ENCODE results near the gene MRPL20. TPM values are rescaled to one million over a fixed set of nuclear protein-coding genes. Genes with fewer than 3 reads are reported as not detected.

The MRPL20 gene
- total RNA-seq, 1 donor from 2014 or later, result 122 TPM

- no peak for DNase-seq (ENCODE audit: low spot score)
Measured at GRCh38 chr1:1365875-1366698, 41.0 kb downstream of the MRPL20 start.

GRCh38 chr1:1364266-1364665, 42.8 kb downstream of the MRPL20 start:
- DNase-seq (ENCODE audit: low spot score), result no peak

DNA sequence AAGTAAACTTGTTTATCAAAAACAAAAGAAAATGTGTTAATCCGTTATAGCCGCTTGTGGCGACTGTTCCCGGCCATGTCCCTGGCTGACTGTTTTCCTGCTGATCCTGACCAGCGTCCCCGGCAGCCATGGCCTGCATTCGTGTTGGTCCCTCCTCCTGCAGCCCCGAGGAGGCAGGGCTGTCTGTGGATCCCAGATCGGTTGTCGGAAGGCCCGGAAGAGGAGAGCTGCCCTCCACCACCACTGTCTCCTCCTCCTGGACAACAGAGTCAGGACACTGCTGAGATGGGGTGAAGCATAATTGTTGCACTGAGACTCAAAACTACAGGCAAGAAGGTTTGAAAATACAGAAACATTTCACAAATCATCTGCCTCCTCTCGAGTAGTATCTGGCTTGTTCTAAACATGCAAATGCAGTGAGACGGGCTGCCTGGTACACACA, 45.1 kb downstream of the MRPL20 start:
- DNase-seq (ENCODE audit: low spot score), result no peak

DNA sequence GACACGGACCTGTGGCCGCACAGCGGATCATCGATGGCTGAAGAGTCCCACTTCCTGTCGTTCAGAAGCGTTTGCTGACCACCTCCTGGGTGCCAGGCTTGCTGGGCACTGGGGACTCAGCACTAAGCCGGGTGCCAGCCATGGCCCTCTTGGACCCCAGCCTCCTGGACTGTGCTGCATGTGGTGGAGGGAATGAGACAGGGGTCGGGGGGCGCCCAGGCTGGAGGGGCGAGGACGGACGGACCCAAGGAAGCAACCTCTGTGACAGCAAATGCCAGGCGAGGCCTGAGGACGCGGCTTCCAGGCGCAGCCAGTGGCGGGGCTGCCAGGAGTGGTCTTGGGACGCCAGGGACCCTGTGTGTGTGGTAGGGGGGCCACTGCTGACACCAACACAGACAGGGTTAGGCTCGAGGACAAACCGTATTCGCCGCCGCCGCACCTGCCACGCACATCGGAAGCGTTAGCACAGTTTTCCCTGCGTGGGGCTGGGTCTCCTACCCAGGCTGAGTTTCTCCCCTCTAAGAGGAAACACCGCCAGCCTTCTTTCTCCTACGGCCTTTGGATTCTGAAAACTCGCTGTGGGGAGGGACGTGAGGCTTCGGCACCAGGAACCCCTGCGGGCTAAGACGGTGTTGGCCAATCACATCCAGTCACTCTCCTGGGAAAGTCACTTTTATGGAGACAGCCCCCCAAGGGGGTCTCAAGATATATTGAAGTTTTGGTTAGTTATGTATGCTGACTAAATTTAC, 45.7 kb downstream of the MRPL20 start:
- DNase-seq (ENCODE audit: low spot score), result no peak

GRCh38 chr1:1360506-1361169, 46.5 kb downstream of the MRPL20 start:
- DNase-seq (ENCODE audit: low spot score), result no peak

DNA sequence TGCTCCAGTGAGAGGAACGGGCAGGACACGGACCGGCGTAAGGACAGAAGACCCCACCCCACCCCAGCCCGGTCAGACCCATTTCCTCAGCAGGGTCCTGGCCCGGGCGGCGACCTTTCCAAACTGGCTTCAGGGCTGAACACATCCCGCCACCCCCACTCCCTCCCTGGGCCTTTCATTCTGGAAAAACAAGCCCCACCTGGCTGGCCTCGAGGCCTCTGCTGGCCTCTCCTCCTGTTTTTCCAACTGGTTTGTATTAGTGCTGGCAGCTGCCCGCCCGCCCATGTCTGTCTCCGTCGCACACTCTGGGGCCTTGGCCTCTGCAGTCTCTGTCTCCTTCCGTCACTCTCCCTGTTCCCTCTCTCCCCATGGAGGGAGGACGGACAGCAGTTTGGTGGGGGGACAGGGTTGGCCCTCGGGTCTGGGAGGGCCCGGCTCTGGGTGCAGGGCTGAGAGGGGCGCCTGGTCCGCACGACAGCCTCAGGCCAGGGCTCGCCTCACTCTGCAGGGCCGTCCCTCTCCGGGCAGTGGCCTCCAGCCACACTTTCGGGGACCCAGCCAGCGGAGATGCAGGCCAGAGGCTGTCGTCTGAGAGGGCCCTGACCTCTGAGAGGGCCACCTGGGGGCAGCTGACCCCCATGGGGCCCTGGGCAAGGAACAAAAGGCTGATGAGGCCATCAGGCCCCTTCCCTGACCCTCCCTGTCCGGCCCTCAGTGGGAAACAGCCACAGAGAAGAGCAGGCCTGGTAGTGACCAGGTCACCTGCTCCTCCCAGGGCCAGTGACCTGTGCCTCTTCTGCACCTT, 47.2 kb downstream of the MRPL20 start:
- no peak for DNase-seq (ENCODE audit: low spot score)

GRCh38 chr1:1359308-1359663, 47.8 kb downstream of the MRPL20 start:
- no peak for DNase-seq (ENCODE audit: low spot score)

- no peak for DNase-seq (ENCODE audit: low spot score)
Measured at GRCh38 chr1:1358433-1359271, 48.4 kb downstream of the MRPL20 start, which contains the start of gene MXRA8. TSS of gene MXRA8 (minus strand) at chr1:1358555. CDS start at chr1:1358504, 51 bp downstream.

GRCh38 chr1:1357871-1358432, 49.1 kb downstream of the MRPL20 start:
- no peak for DNase-seq (ENCODE audit: low spot score)

- DNase-seq (ENCODE audit: low spot score), result no peak
Measured at GRCh38 chr1:1356796-1357401, 50.2 kb downstream of the MRPL20 start.

GRCh38 chr1:1356166-1356795, 50.8 kb downstream of the MRPL20 start:
- DNase-seq (ENCODE audit: low spot score), result no peak

DNA sequence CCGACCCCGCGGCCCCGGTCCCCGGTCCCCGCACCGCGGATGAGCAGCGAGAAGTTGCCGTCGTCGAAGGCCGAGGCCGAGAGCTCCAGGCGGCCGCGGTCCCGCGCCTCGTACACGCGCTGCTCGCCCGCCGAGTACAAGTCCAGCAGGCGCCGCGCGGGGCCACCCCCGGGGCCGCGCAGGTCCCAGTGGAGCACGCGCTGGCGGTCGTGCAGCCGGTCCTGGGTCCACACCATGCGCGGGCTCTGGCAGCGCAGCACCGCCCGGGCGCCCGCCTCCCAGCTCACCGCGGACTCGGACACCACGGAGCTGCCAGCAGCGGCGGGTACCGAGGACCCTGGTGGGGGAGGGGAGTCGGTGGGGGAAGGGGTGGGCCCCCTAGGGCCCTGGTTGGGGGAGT, 51.7 kb downstream of the MRPL20 start:
- DNase-seq (ENCODE audit: low spot score), result no peak

GRCh38 chr1:1354271-1355247, 52.5 kb downstream of the MRPL20 start:
- DNase-seq (ENCODE audit: low spot score), result no peak

DNA sequence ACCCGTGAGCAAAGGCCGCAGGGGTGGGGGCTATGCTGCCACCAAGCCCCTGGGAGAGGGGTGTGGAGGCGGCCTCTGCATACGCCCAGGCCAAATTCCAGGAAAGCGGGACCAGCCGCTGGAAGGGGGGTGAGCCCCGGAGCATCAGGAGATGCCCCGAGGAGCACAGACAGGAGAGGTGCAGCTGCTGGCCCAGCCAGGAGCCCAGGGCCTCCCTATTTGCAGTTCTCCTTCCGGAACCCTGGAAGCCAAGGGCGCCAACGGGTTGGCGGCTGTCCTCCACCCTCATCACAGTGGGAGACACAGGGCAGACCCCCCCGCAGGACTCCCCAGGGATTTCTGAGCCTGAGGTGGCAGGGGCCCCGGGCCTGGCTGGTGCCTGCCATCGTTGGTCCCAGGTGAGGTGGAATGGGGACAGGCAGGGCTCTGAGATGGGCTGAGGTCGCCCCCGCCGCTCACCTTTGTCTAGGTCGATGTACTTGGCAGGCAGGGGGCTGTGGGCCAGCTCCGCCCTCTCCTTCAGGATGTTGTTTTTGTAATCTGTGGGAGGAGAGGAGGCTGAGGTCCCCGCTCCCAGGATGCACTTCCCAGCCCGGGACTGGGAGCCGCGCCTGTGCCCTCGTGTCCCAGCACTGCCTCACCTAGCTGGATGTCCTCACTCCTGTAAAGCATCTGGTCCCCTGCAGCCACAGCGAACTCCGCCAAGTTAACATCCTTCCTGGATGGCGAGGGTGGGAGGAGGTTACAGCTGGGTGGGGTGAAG, 53.5 kb downstream of the MRPL20 start:
- no peak for DNase-seq (ENCODE audit: low spot score)

DNA sequence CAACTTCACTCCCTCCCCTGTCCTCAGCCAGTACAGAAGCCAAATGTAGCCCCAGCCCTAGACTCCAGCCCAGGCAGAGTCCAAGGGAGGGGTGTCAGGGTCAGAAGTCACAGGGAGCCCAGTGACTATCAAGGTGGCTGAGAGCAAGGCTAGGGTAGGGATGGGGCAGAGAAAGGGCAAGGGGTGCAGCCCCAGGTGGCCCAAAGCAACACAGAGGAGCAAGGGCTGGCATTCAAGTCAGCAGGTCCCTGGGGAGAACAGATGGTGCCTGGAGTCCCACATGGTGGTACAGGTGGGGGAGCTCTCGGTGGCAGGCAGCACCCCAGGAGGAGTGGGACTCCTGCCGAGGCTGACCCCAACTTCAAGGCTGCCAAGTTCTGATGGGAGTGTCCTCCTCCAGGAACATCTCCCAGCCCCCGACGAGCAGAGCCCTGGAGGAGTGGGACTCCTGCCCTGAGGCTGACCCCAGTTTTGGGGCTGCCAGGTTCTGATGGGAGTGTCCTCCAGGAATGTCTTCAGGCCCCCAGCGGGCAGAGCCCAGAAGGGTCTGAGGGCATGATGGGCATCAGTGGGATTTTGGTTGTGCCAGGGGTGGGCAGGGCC, 54.2 kb downstream of the MRPL20 start:
- DNase-seq (ENCODE audit: low spot score), result no peak

Measured in mesenteric fat pad (tissue), 1 donor.